Activated CD4-positive, alpha-beta T cell treated with anti-CD3 and anti-CD28 coated beads for 36 hours (primary cell): ENCODE measurements around the gene DPP7. TPM values are rescaled to one million over a fixed set of nuclear protein-coding genes. Genes with fewer than 3 reads are reported as not detected.
A peak's percentile ranks its signal among the peaks of the same experiment; 100 is the strongest.

Source experiments
- ATAC-seq: fragments of 200-7000 bp; cut with Tn5 transposase; one replicate; pipeline ENCODE4 v1.10.0; 2021; ENCODE audit warnings: mild to moderate bottlenecking, moderate library complexity
- CTCF ChIA-PET: fragments of 350-600 bp; sonication (Branson Sonifier 250); formaldehyde crosslinking; loops from one replicate; lab custom pipeline; 2021; ENCODE audit warnings: antibody characterized with exemption; lab: Charles Lee
- POLR2A ChIA-PET: fragments of 350-600 bp; sonication (Branson Sonifier 250); formaldehyde crosslinking; loops from one replicate; lab custom pipeline; 2021; ENCODE audit warnings: antibody characterized with exemption, inconsistent platforms; lab: Charles Lee
- DNase-seq: peaks from one replicate; pipeline ENCODE4 v3.0.0-alpha.2; 2020
- H3K27ac Mint-ChIP-seq: one replicate; pipeline ENCODE4 v1.8.0; 2021; ENCODE audit warnings: mixed read lengths
- H3K27me3 Mint-ChIP-seq: one replicate; pipeline ENCODE4 v1.8.0; 2021; ENCODE audit warnings: mixed read lengths
- H3K36me3 Mint-ChIP-seq: one replicate; pipeline ENCODE4 v1.8.0; 2021; ENCODE audit warnings: low read depth, mixed read lengths
- H3K4me1 Mint-ChIP-seq: one replicate; pipeline ENCODE4 v1.8.0; 2021; ENCODE audit warnings: mixed read lengths
- H3K4me3 Mint-ChIP-seq: one replicate; pipeline ENCODE4 v1.8.0; 2021; ENCODE audit warnings: mild to moderate bottlenecking, moderate library complexity, mixed read lengths
- H3K9me3 Mint-ChIP-seq: one replicate; pipeline ENCODE4 v1.8.0; 2021; ENCODE audit warnings: low read depth, mixed read lengths
- intact Hi-C, 2 experiments: fragments of 100-400 bp; cut with DNase I in 1 of 2; cut with micrococcal nuclease in 1 of 2; formaldehyde crosslinking; loops; one replicate each; pipeline versions ENCODE4 v1.14.2 to v1.15.1; 2022 to 2024; cut with DNase I, micrococcal nuclease
- total RNA-seq, 2 experiments: library from RNA; stranded (reverse); gene quantifications; one replicate each; pipeline ENCODE4 v1.2.3, GENCODE V29; 2021

Gene DPP7
- total RNA-seq, 2 experiments from 2014 or later = 188 to 204 TPM

- ATAC-seq = no peak
- Mint-ChIP-seq H3K27me3 (peaks cover 11% of the 10 kb centered on the region), H3K4me3 (no peak overlapping the region), H3K27ac (no peak overlapping the region), H3K9me3 (no peaks in the 10 kb centered on the region), H3K36me3 (no peaks in the 10 kb centered on the region), H3K4me1 (peaks cover 8% of the 10 kb centered on the region)
- intact Hi-C loops = no loop called here
- POLR2A ChIA-PET = no interaction called here
- CTCF ChIA-PET = no interaction called here
- no peak for DNase-seq
Observed at GRCh38 chr9:137147091-137147792, 32.7 kb upstream of the DPP7 start.

- H3K27me3 Mint-ChIP-seq = peaks cover 16% of the 10 kb centered on the region
- no peaks in the 10 kb centered on the region for H3K9me3 Mint-ChIP-seq
- intact Hi-C loops = no loop called here
- ATAC-seq = no peak
- CTCF ChIA-PET = no interaction called here
- H3K4me3 Mint-ChIP-seq = no peak overlapping the region
- POLR2A ChIA-PET = no interaction called here
- H3K27ac Mint-ChIP-seq = no peak overlapping the region
- H3K36me3 Mint-ChIP-seq = no peaks in the 10 kb centered on the region
- H3K4me1 Mint-ChIP-seq = peaks cover 7% of the 10 kb centered on the region
- DNase-seq = no peak
Observed at GRCh38 chr9:137146527-137146918, 32.0 kb upstream of the DPP7 start.

- DNase-seq = no peak
Observed at GRCh38 chr9:137145731-137146526, 31.4 kb upstream of the DPP7 start.

GRCh38 chr9:137143459-137143858 lies 28.9 kb upstream of the DPP7 start:
- Mint-ChIP-seq H3K4me1 (no peaks in the 10 kb centered on the region), H3K36me3 (no peaks in the 10 kb centered on the region), H3K27me3 (peaks cover 34% of the 10 kb centered on the region), H3K4me3 (no peak overlapping the region), H3K9me3 (no peaks in the 10 kb centered on the region), H3K27ac (no peak overlapping the region)
- no peak for DNase-seq
- no peak for ATAC-seq
- POLR2A ChIA-PET = no interaction called here
- CTCF ChIA-PET = no interaction called here
- intact Hi-C loops = no loop called here

More at GRCh38 chr9:137145731-137146526, 31.4 kb upstream of the DPP7 start:
- Mint-ChIP-seq H3K4me1 (peaks cover 2% of the 10 kb centered on the region), H3K36me3 (no peaks in the 10 kb centered on the region), H3K27me3 (peaks cover 18% of the 10 kb centered on the region), H3K4me3 (no peak overlapping the region), H3K9me3 (no peaks in the 10 kb centered on the region), H3K27ac (no peak overlapping the region)
- no peak for ATAC-seq
- intact Hi-C loops = no loop called here
- CTCF ChIA-PET = no interaction called here
- POLR2A ChIA-PET = no interaction called here

- H3K36me3 Mint-ChIP-seq = no peaks in the 10 kb centered on the region
- intact Hi-C loops = no loop called here
- ATAC-seq (no peak), DNase-seq (no peak)
- H3K9me3 Mint-ChIP-seq = no peaks in the 10 kb centered on the region
- POLR2A ChIA-PET = interaction anchor here (0.6 kb wide), 1 partner anchor 9 kb away, joined by 5 read pairs; no protein-coding TSS in a partner anchor
- H3K4me3 Mint-ChIP-seq = no peak overlapping the region
- H3K27me3 Mint-ChIP-seq = peaks cover 37% of the 10 kb centered on the region
- no peak overlapping the region for H3K27ac Mint-ChIP-seq
- CTCF ChIA-PET = interaction anchor here (1.3 kb wide), 1 partner anchor 12 kb away, joined by 3 read pairs; no protein-coding TSS in a partner anchor
- H3K4me1 Mint-ChIP-seq = no peaks in the 10 kb centered on the region
Observed at GRCh38 chr9:137141976-137142936, 27.7 kb upstream of the DPP7 start.

GRCh38 chr9:137141050-137141810 lies 26.7 kb upstream of the DPP7 start:
- ATAC-seq (no peak), DNase-seq (no peak)
- H3K9me3 Mint-ChIP-seq = no peaks in the 10 kb centered on the region
- no peak overlapping the region for H3K4me3 Mint-ChIP-seq
- ChIA-PET POLR2A (no interaction called here), CTCF (interaction anchor here (1.3 kb wide), 1 partner anchor 11 kb away, joined by 3 read pairs; no protein-coding TSS in a partner anchor)
- no peak overlapping the region for H3K27ac Mint-ChIP-seq
- intact Hi-C loops = no loop called here
- H3K36me3 Mint-ChIP-seq = no peaks in the 10 kb centered on the region
- peaks cover 37% of the 10 kb centered on the region for H3K27me3 Mint-ChIP-seq
- no peaks in the 10 kb centered on the region for H3K4me1 Mint-ChIP-seq

GRCh38 chr9:137140151-137141012 lies 25.8 kb upstream of the DPP7 start:
- Mint-ChIP-seq H3K36me3 (no peaks in the 10 kb centered on the region), H3K9me3 (no peaks in the 10 kb centered on the region), H3K27ac (no peak overlapping the region), H3K4me3 (no peak overlapping the region), H3K4me1 (no peaks in the 10 kb centered on the region), H3K27me3 (peaks cover 41% of the 10 kb centered on the region)
- ATAC-seq (no peak), DNase-seq (no peak)
- POLR2A ChIA-PET = no interaction called here
- CTCF ChIA-PET = interaction anchor here (1.3 kb wide), 1 partner anchor 11 kb away, joined by 3 read pairs; no protein-coding TSS in a partner anchor
- intact Hi-C loops = no loop called here

GRCh38 chr9:137139468-137140150 lies 25.1 kb upstream of the DPP7 start:
- POLR2A ChIA-PET = no interaction called here
- no peak overlapping the region for H3K27ac Mint-ChIP-seq
- CTCF ChIA-PET = interaction anchor here (1.8 kb wide), 1 partner anchor 10 kb away, joined by 4 read pairs; no protein-coding TSS in a partner anchor
- no peaks in the 10 kb centered on the region for H3K36me3 Mint-ChIP-seq
- no peak for DNase-seq
- H3K9me3 Mint-ChIP-seq = no peaks in the 10 kb centered on the region
- no peak for ATAC-seq
- intact Hi-C loops = no loop called here
- H3K27me3 Mint-ChIP-seq = peaks cover 43% of the 10 kb centered on the region
- H3K4me1 Mint-ChIP-seq = no peaks in the 10 kb centered on the region
- H3K4me3 Mint-ChIP-seq = no peak overlapping the region

- Mint-ChIP-seq H3K36me3 (no peaks in the 10 kb centered on the region), H3K4me1 (no peaks in the 10 kb centered on the region), H3K9me3 (no peaks in the 10 kb centered on the region), H3K27me3 (peaks cover 45% of the 10 kb centered on the region), H3K4me3 (no peak within 1 kb of the TSS), H3K27ac (no peak within 1 kb of the TSS)
- intact Hi-C loops = no loop called here
- ATAC-seq (peak; percentile 56), DNase-seq (peak; percentile 54)
- CTCF ChIA-PET = interaction anchor here (1.8 kb wide), 1 partner anchor 11 kb away, joined by 4 read pairs; no protein-coding TSS in a partner anchor
- POLR2A ChIA-PET = interaction anchor here (0.6 kb wide), 1 partner anchor 188 kb away, joined by 4 read pairs; no protein-coding TSS in a partner anchor
Observed at GRCh38 chr9:137138722-137139467, 24.4 kb upstream of the DPP7 start, which contains the start of gene GRIN1. GRIN1 (plus strand) TSS chr9:137139154; CDS start chr9:137139487, 333 bp downstream.
